GM21526 (cell line): Measurements from ENCODE around the gene DIAPH3.
"Not testable (repeated sequence)": the region's sequence is repeated elsewhere in the genome, so short reads cannot be mapped to it uniquely, and the experiment has no call there.

Source experiments
- ATAC-seq: cut with Tn5 transposase; IDR thresholded peaks from one replicate; pipeline ENCODE4 v1.9.1; 2021; ENCODE audit warnings: moderate library complexity; ENCODE audit not compliant: unreplicated experiment, low FRiP score

The DIAPH3 gene

GRCh38 chr13:60163478-60164233 lies at the start of gene DIAPH3:
Gene DIAPH3, minus strand, starts transcription at chr13:60163928. Its CDS starts 162 bp downstream, at chr13:60163766.
- ATAC-seq: peak; percentile 99

DNA sequence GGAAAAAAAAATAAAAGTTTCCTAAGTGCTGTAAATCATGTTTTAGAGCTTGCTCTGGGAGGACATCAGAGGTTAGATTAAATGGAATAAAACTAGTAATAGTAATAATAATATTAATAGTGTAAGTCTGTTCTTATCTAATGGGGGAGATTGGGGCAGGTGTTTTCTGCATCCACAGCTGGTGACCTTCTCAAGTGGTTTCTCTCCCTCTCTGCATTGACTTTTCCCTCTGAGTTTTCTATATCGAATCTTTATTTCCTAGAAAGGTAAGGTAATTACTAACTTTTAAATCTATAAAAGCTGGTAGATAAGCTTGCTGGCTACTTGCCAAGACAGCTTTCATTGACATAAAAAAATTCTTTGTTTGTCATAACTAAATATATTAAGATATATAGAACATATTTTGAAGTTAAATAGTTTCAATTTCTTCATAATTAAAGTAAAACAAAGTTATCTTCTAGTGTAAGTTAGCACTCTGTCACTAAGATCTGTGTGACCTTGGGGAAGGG lies 49.6 kb upstream of the DIAPH3 start:
- no peak for ATAC-seq

- no peak for ATAC-seq
Measured at GRCh38 chr13:60211548-60211947, 47.8 kb upstream of the DIAPH3 start.

- ATAC-seq: no peak
Measured at GRCh38 chr13:60210510-60211330, 47.0 kb upstream of the DIAPH3 start.

DNA sequence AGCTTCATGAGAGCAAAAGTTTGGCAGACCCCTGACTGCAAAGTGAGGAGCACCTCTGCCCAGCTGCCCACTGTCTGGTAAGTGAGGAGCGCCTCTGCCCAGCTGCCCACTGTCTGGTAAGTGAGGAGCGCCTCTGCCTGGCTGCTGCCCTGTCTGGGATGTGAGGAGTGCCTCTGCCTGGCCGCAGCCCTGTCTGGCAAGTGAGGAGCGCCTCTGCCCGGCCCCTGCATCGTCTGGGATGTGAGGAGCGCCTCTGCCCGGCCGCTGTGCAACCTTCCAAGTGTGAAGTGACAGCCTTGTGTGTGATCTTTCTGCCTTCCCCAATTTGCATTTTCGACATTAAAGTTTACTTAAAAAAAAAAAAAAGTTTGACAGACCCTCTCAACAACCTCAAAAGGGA lies 41.8 kb upstream of the DIAPH3 start:
- ATAC-seq: not testable (repeated sequence)

DNA sequence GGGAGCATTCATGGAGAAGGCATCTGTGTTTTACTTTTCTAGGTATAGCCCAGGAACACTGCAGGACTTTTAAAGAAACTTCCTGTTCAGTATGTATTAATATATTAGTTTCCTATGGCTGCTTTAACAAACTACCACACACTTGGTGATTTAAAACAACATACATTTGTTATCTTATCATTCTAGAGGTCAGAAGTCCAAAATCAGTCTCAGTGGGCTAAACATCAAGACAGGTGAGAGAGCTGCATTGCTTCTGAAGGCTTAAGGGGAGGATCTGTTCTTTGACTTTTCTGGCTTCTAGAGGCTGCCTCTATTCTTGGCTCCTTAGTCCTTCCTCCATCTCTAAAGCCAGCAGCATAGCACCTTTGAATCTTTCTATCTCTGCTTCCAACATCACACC lies 37.6 kb upstream of the DIAPH3 start:
- no peak for ATAC-seq

DNA sequence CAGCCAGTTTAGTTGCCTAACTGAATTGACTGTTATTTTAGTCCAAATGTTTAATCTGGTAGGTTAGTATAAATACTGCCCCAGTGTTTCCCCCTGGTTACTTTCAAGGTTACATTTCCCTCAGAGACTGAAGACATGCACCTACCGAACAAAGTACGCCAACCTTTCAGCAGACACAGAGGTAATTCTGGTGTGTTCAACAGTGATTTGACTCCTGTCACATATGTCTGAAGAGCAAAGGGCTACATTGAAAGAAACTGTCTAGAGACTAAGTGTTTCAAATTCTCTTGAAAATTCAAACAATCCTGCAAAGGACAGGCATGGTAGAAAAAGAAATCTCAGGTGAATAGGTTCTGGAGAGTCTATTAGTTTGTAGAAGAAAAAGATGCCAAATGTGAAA lies 32.2 kb upstream of the DIAPH3 start:
- not testable (repeated sequence) for ATAC-seq

- no peak for ATAC-seq
Measured at GRCh38 chr13:60182907-60183306, 19.2 kb upstream of the DIAPH3 start.

GRCh38 chr13:60178327-60178726 lies 14.6 kb upstream of the DIAPH3 start:
- ATAC-seq: no peak

- ATAC-seq: no peak
Measured at GRCh38 chr13:60175571-60175970, 11.8 kb upstream of the DIAPH3 start.

GRCh38 chr13:60174113-60174512 lies 10.4 kb upstream of the DIAPH3 start:
- ATAC-seq: no peak

DNA sequence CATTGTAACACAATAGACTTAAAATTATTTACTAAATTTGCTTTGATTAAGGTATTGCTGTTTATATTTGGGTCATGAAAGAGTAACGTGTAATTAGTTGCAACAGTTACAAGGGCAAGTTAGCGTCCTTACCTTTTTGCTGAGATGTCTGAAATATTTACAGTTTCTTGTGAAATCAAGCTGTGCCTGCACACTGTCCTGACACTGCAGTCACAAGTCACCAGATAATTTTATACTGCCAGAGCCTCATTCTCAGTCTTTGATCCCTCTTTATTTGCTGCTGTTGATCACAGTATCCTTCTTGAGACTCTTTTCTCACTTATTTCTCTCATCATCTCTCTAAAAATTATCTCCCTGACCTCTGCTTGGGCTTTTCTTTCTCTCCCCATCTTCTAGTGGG lies 8.4 kb upstream of the DIAPH3 start:
- no peak for ATAC-seq

DNA sequence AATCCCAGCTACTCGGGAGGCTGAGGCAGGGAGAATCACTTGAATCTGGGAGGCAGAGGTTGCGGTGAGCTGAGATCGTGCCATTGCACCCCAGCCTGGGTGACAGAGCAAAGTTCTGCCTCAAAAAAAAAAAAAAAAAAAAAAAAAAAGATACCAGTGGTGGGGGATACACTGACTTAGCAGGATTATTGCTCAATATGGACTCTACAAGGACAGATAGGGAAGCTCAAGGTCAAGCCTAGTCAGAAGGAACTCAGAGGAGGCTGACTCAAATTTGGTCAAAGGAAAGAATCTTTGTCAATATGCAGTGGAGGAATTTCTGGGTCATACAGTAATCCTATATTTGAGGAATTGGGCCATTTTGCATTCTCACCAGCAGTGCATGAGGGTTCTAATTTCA lies 6.7 kb upstream of the DIAPH3 start:
- ATAC-seq: no peak

DNA sequence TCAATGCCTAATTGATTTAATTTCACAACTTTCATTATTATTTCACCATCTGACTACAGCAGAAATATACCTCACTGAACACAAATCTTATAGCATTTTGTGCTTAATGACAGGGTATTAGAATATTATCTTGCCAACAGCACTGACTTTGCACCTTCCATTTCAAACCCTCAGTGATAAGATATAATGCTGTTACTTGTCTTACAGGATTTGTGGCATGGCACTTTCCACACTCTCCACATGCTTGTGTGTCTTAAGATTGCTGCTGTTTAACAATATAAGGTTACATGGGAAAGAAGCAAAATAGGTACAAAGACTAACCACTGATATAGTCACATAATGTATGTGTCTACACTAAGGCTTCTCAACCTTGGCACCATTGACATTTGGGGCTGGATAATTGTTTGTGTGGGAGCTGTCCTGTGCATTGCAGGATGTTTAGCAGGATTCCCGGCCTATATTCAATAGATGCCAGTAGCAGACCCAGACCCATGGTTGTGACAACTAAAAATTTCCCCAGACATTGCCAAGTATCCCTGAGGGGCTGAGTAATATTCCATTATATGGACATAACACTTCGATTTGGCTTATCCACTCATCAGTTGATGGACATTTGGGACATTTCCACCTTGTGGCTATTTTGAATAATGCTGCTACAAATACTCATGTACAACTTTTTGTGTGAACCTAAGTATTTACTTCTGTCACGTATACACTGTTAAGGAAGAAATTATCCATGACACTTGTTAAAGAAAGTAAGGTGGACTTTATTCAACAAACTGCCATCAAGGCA lies 5.7 kb upstream of the DIAPH3 start:
- ATAC-seq: no peak

DNA sequence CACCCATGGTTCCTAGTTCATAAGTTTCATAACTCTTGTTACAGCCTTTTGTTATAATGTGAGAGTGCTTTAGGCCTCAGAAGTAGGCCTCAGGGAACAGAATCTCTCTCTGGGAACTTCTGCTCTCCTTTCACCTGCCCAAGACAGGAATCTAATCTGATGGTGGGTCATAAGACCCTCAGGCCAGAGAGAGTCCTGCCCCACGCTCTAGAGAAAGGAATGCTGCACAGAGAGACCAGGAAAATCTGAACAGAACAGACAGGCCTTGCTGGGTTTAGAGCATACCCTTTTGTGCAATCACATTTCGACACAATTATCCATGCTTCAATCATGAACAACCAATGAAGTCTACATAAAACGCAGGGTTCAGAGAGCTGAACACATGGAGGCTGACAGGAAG lies 3.4 kb upstream of the DIAPH3 start:
- no peak for ATAC-seq

GRCh38 chr13:60165391-60166099 lies 1.8 kb upstream of the DIAPH3 start:
- ATAC-seq: no peak

GRCh38 chr13:60164234-60164889 lies 634 bp upstream of the DIAPH3 start:
- peak; percentile 30 for ATAC-seq

DNA sequence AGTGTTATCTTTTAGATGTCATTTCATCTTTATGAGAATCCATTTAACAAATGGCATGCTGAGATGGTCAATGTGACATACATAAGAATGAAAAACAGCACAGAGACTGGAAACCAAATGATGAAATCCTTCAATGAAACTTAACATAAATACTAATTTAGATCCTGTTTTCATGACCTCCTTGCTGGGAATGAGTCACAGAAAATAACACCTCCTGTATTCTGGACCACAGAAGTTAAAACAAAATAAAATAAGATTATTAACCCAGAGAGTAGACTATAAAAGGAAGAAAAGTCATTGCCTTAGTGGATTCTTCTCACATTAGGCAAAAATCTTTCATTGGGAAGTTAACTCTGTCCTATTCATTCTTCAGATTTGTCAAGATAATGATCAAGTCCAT lies 1.6 kb downstream of the DIAPH3 start:
- ATAC-seq: no peak

- no peak for ATAC-seq
Measured at GRCh38 chr13:60158321-60158801, 5.4 kb downstream of the DIAPH3 start.

DNA sequence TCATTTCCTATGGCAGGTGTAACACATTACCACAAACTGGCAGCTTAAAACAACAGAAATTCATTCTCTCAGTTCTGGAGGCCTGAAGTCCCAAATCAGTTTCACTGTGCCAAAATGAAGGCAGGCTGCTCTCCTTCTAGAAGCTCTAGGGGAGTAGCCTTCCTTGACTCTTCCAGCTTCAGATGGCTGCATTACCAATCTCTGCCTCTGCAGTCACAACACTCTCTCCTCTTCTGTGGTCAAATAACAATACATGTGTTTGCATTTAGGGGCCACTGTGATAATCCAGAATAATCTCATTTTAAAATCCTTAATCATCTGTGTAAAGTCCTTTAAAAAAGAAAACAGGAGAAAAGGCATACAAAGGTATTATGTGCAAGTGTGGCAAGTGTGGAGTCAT lies 7.8 kb downstream of the DIAPH3 start:
- peak; percentile 43 for ATAC-seq
